SKM-1 treated with dmso at 0.1 percent for 144 hours (cell line): ENCODE measurements around the gene TRDN.
"Not testable (repeated sequence)": the region's sequence is repeated elsewhere in the genome, so short reads cannot be mapped to it uniquely, and the experiment has no call there.

Experiments
- DNase-seq: peaks from one replicate; lab custom pipeline; 2025; ENCODE audit not compliant: unreplicated experiment; lab: John Stamatoyannopoulos, UW

Gene TRDN

DNA sequence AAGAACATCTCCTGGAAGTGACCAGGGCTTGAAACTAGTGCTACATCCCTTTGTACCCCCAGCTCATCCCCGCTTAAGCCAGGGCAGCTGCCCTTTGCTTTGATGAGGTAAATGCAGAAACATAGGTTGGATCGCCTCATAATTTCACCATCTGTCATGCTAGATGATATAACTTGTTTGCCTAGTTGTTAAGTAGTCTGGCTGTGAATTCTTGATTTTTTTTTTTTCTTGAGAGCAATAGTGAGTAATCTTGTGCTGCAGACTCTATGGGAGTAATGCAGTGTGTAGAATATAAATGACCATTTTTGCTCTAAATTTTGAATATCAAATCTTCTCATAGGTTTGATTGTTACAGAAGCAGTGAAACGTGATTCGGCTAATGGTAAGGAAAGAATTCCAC is 4.1 kb downstream of the TRDN start:
- no peak for DNase-seq

DNA sequence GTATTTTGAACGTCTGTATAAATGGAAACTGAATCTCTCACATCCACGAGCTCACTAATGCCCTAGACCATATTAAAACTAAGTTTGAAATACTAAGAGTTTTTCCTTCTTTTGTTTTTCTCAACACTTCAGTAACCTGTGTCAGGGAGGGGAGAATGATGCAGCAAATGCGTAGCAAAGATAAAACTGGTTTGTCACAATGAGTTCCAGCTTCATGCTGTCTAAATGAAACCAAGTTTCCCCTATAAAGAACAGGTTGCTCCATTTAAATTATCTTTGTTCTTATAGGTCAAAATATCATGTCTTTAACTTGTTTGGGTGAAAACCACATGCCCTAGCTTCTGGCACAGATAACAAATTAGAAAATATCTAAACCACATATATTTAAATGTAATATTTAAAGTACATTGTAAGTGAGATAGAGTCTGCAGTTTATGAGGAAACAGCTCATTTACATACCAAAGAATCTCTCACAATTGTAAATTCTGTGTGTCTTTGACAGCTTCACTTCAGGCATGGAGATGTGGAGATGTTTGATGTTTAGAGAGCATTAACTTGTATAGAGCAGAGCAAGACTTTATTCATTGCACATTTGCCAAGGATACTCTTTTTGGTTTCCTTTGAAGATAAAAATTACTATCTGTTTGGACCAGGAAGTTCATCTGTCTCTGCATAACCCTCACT is 7.3 kb downstream of the TRDN start:
- no peak for DNase-seq

DNA sequence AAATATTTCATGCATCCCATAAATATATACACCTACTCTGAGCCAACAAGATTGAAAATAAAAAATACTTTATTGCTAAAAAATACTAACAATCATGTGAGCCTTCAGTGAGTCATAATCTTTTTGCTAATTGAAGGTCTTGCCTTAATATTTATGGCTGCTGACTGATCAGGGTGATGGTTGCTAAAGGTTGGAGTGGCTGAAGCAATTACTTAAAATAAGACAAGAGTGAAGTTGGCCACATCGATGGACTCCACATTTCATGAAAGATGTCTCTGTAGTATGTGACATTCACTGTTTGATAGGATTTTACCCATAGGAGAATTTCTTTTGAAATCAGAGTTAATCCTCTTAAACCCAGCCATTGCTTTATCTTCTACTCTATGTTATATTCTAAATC is 11.1 kb downstream of the TRDN start:
- DNase-seq = no peak

DNA sequence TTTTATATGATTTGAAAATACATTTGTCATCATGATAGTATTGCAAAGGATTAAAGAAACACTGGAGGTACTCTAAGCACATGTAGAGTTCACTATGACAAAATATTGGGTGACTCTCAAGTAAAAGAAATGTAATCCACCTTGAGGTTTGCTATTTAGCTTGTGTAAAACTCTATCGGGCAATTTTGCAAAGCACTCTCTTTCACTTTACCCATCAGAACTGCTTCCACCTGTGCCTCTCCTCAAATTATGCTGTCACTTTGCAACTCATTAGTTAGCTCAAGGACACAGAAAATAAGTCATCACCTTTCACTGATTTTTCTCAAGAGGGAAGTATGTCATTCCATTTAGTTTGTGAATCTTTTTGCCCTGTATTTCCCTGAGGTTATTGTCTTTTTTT is 14.0 kb downstream of the TRDN start:
- DNase-seq = no peak

DNA sequence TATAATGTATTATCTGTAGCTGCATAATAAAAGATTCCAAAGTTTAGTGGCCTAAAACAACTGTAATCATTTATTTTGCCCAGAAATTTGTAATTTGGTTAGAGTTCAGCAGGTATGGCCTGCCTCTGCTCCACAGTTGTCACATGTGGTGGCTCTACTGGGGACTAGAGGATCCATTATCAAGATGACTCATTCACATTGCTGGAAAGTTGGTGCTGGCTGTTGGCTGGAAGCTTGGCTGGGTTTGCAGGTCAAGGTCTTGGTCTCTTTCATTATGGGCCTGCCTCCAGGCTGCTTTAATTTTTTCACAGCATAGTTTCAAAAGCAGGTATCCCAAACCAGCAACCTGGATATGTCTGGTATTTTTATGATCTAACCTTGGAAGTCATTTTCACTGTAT is 17.6 kb downstream of the TRDN start:
- no peak for DNase-seq

DNA sequence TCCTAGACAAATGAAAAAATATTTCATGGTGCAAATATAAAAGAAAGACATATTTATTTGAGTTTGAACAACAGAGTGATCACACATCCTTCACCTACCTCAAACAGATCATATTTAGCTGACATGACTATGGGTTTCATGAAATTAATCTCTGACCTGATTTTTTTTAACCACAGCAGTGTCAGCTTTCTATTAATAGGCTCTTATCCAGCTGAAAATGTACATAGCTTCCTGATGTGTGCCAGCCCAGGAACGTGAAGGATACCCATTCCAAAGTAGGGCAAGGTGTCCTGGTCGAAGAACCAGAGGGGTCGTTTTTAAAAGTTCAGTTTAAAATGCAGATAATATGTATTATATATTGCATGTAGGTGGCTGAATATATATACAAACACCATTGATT is 19.8 kb downstream of the TRDN start:
- no peak for DNase-seq

DNA sequence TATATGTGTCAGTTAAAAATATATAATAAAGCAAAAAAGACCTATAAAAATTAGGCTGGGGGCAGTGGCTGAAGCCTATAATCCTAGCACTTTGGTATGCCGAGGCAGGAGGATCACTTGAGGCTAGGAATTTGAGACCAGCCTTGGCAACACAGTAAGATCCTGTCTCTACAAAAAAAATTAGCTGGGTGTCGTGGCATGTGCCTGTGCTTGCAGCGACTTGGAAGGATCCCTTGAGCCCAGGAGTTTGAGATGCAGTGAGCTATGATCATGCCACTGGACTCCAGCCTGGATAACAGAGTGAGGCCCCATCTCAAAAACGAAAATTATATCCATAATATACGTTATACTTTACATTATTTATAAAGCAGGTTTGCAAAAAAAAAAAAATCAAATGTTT is 20.7 kb downstream of the TRDN start:
- DNase-seq = no peak

DNA sequence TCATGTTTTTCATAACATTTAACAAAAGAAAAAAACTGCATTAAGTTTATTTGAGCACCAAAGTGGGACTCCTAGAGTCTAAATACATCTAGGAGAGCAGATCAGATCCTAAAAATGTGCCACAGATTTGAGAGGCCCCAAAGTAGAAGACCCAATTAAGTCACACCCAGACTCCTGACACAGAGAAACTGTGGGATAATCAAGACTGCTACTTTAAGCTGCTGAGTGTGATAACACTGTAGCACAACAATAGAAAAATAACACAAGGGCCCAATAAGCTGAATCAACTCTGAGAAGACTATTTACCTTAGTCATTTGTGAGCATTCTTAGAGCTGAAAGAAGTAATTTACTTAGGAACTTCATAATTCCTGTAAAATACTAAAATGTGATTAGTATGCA is 26.0 kb downstream of the TRDN start:
- no peak for DNase-seq

DNA sequence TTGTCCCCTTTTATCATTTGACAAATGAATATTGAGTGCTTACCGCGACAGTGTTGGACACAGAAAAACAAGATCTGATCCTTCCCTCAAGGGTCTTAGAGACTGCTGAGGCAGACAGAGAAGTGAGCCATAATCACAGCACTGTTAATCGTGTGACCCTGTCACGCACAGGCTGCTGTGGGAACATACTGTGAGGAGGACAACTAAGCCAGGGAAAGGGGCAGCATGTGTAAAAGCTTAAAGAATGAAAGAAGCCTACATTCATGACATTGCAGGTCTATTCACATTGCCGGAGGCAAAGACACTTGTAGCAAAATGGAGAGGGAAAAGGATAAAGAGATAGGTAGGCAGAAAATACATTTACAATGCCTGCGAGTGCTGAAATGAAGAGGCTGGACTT is 32.7 kb downstream of the TRDN start:
- DNase-seq = no peak

DNA sequence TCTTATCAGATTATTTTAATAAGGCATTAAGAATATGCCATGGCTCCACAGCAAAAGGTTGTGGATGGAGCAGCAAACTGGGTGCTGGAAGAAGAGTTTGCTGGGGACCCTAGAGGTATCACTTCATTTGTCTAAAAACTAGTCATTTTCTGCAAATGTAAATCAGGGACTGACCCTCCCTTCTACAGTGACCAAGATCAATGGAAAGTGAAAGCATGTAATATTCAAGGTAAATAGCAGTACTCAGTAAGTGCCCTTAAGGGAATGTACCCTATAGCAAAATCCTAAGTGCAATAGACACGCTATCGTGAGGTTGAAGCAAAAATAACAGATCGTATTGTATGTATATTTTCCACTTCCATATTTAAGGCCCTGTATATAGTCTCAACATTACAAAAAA is 38.7 kb downstream of the TRDN start:
- DNase-seq = no peak

DNA sequence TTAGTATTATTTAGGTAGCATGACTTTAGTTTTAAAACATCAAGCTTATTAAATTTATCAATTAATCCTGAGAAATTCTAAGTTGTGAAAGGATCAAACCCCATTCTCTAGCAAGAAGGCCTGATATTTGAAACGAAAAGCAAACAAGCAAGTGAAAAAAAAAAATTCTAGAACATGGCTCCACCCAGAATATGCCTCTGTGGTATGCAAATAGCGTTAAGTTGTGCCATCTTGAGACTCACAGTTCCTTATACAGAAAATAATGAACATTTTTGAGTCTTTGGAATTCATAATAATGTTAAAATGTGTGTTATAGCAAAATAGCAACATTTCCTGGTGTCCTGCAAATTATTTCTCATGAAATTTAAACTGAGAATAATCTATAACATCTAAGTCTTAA is 42.0 kb downstream of the TRDN start:
- DNase-seq = no peak

DNA sequence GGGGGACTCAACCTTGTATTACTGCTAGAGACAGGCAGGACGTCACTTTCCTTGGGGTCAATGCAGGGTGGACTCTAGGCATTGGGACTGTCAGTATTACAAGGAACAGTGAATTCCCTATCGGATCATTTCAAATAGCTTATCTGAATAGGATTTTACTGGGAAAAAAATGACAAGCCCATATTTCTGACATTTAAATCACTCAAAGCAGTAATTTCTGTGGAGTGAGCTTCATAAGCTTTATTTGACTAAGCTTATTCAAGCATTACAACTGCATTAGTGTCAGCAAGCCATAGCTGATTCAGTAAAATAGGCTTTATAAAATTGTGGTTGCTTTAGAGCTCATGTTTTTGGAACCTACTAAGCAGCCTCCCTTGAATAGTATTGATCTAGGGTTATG is 44.3 kb downstream of the TRDN start:
- no peak for DNase-seq

DNA sequence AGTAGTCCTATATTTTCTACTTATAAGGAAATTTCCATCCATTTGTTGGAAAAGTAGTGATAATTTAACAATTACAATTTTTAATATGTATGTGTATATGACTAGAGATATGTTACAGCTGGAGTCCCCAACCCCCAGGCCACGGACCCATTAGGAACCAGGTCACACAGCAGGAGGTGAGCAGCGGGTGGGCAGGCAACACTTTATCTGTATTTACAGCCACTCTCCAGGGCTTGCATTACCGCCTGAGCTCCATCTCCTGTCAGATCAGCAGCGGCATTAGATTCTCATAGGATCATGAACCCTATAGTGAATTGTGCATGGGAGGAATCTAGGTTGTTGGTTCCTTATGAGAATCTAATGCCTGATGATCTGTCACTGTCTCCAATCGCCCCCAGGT is 46.8 kb downstream of the TRDN start:
- DNase-seq = no peak

DNA sequence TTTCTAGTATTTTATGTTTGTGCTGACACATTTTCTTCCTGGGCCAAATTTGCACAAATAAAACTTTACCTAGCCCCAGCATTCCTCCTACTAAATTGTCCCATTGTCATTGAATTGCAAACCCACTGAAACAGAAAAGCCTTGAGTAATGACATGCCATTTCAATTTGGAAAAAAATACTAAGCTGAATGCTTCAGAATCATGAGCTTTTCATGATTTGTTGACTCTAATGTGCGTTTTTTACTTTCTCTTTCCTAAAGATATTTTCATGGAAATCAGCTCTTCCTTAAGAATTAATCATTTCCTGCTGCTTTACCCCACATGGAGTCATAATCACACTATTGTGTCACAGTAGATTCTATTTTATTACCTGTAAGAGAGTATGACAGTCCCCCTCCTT is 47.4 kb downstream of the TRDN start:
- DNase-seq = no peak

DNA sequence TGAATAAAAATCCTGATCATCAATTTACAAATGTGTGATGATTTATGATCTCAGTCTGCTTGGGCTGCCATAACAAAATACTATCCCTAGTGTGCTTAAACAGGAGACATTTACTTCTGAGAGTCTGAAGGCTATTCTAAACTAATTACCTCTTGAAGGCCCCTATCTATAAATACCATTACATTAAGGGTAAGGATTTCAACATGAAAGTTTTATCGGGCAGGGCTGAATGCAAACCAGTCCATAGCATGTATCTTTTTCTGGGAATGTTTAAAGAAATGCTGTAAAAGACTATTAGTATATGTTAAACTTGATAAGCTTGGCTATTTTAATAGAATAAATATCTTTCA is 48.2 kb downstream of the TRDN start:
- DNase-seq = no peak

DNA sequence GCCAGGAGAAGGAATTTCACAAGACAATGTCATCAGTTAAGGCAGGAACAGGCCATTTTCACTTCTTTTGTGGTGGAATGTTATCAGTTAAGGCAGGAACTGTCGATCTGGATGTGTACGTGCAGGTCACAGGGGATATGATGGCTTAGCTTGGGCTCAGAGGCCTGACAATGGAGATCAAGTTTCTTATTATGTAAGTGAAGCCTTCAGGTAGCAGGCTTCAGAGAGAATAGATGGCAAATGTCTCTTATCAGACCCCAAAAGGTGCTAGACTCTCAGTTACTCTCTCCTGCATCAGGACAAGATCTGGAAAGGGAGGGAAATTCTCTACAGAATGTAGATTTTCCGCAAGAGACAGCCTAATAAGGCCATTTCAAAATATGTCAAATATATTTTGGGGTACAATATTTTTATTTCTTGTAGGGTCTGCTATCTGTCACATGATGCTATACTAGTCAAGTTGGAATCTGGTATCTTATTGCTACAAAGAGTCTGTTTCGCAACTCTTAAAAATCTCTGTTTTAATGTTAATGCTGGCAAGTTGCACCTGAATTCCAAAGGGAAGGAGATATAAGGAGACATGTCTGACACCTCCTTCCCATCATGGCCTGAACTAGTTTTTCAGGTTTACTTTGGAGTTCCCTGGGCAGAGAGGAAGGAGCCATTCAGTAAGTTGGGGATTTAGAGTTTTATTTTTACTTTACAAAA is 48.8 kb downstream of the TRDN start:
- DNase-seq = no peak

DNA sequence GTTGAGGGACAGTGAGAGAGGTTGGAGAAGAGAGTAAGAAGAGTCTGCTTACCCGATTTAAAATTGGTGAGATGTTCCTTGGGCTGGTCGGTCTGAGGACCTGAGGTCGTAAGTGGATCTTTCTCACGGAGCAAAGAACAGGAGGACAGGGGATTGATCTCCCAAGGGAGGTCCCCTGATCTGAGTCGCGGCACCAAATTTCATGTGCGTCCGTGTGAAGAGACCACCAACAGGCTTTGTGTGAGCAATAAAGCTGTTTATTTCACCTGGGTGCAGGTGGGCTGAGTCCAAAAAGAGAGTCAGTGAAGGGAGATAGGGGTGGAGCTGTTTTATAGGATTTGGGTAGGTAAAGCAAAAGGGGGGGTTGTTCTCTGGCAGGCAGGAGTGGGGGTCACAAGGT is 49.3 kb downstream of the TRDN start:
- DNase-seq = not testable (repeated sequence)

DNA sequence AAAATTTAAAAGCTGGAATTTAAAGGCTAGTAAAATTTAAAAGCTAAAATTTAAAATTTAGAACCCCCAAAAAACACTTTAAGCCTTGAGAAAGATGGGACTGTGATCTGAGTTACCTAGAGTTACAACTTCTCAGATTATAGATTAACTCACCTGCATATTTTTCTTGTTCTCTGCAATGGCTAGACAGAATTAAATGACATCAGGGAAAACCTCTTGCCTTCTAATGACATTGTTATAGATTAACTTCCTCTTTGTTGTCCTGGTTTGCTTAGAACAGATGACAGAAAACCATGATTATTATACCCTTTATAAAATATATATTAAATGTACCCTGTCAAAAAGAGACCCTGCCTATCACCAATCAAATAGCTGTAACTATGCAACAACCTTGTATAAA is 56.4 kb downstream of the TRDN start:
- DNase-seq = no peak

DNA sequence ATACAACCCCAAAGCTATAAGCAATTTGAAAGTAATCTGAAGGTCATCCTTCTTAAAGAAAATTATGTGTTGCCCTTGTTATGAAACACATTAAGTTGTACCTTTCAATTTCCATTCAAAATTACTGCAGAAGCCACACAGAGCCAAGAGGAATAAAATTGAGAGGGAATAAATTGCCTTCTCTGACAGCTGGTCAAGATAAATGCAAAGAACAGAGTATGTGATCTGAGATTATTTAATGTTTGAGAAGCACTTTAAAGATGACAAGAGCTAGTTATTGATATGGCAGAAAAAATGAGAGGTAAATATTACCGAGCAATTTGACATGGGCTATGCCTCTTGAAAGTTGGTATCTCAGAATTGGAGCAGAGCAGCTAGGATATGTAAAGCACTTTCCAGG is 61.6 kb downstream of the TRDN start:
- DNase-seq = no peak

DNA sequence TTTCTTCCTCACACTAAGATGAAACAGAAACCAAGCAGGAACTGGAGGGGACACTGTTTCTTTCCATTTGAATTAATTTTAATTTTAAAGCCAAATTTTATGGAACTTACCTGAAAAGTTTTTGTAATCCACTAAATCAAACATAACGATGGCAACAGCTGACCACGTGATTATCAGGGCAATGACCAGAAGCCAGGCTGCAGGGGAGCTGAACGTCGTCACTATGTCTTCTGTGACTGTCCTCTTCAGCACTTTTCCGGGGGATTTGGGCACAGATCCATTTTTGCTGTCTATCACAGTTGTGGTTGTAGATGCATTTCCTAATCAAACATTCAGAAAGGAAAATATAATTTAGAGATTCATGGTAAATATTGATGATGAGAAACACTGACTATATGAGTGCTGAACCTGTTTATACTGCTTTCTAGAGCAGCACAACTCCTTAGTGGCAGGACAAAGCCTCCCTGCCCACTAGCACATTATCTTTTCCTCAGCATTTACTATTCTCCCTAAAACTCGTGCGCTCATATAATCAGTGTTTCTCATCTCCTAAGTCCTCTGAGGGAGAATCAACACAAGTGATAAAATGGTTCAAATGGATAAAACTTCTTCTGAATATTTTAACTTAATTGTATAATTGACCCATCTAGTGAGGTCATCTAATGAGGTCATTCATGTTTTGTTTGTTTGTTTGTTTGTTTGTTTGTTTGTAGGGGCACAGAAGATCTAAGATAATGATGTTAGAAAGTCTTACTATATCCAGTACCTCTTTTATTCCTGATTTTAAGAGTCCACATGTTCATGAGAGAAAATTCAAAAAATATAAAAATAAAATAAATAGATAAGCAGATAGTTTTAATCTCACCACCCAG is 65.7 kb downstream of the TRDN start:
- no peak for DNase-seq

DNA sequence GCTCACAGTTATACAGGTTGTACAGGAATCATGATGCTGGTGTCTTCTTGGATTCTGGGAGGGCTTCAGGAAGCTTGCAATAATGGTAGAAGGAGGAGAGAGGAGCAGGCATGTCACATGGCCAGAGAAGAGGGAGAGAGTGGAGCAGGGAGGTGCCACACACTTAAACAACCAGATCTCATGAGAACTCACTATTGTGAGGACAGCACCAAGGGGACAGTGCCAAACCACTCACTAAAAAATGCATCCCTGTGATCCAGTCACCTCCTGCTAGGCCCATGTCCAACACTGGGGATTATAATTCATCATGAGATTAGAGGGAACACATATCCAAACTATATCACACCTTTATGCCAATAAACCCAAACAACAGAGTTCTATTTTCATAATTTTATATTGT is 67.2 kb downstream of the TRDN start:
- DNase-seq = no peak

DNA sequence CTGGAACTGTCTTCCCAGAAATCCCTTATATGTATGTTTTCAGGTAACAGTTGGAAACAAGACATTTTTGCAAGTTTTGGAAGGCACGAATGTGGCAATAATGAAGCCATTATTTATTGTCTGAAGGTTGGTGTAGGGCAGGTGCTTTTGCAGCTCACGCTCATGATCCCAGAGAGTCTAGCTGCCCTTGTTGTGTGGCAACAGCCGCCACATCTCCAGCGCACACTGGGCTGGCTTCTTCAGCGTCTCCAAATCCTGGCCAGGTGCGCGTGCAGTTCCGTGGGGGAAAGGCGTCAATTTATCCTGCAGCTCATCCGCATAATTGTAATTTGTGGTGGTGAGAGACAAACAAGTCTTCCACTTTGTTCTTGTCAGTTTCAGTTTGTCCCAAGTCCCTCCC is 71.2 kb downstream of the TRDN start:
- no peak for DNase-seq
